NT2/D1 (cell line): ENCODE measurements around the gene ZNF274.

ENCODE experiments used
- DNase-seq: peaks from one replicate; pipeline ENCODE4 v3.0.0-alpha.2; 2011; ENCODE audit warnings: low read depth, low spot score
- H3K27me3 ChIP-seq: 2 replicates; pipeline ENCODE4 v1.6.0; 2011; ENCODE audit warnings: mild to moderate bottlenecking; ENCODE audit not compliant: insufficient read length, insufficient read depth
- H3K36me3 ChIP-seq: 2 replicates; pipeline ENCODE4 v1.6.1; 2011; ENCODE audit warnings: mild to moderate bottlenecking, low read length, mixed read lengths; ENCODE audit not compliant: insufficient read depth, insufficient read length
- H3K4me1 ChIP-seq: 2 replicates; pipeline ENCODE4 v1.5.1; 2011; ENCODE audit not compliant: insufficient read depth, insufficient read length
- H3K4me3 ChIP-seq: 2 replicates; pipeline ENCODE4 v1.5.1; 2011; ENCODE audit warnings: low read depth; ENCODE audit not compliant: insufficient read length
- H3K9ac ChIP-seq: 2 replicates; pipeline ENCODE4 v1.6.0; 2011; ENCODE audit warnings: low read depth; ENCODE audit not compliant: insufficient read length
- H3K9me3 ChIP-seq: 2 replicates; pipeline ENCODE4 v1.5.1; 2011; ENCODE audit warnings: mild to moderate bottlenecking, low read length; ENCODE audit not compliant: insufficient read depth
- SUZ12 ChIP-seq: IDR thresholded peaks from 2 replicates; pipeline ENCODE4 v1.6.1; 2011; ENCODE audit not compliant: insufficient read length, insufficient read depth; ENCODE audit errors: extremely low read depth
- YY1 ChIP-seq: IDR thresholded peaks from 2 replicates; pipeline ENCODE4 v1.6.1; 2011; ENCODE audit not compliant: insufficient read length, insufficient read depth
- ZNF274 ChIP-seq: IDR thresholded peaks from 2 replicates; pipeline ENCODE4 v1.6.1; 2011; ENCODE audit warnings: mild to moderate bottlenecking, low read depth, low read length

ZNF274 gene

DNA sequence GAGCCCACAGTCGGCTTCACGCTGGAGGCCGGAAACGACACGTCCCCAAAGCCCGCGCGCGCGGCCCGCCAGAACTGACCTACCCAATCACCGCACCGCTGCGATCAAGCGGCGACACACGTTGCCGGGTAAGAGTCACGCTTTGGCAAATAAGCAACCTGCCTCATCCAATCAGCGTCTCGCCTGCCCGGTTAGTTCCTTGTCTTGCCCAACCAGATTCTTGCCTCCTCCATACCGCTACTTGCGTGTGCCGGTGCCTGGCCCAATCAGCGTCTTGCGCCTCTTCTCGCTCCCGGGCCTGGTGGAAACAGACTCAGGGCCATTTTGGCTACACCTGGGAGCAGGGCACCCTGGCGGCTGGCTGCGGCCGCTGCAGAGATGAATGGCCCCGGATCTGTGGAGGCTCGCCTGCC lies 34.2 kb downstream of the ZNF274 start:
- H3K27me3 ChIP-seq, result no peaks in the 10 kb centered on the region
- H3K9me3 ChIP-seq, result peaks cover 22% of the 10 kb centered on the region
- H3K36me3 ChIP-seq, result peaks cover 23% of the 10 kb centered on the region
- H3K4me1 ChIP-seq, result no peaks in the 10 kb centered on the region
- no peak for DNase-seq
- TF ChIP-seq YY1, result no peak
- H3K4me3 ChIP-seq, result no peak overlapping the region
- no peak overlapping the region for H3K9ac ChIP-seq

DNA sequence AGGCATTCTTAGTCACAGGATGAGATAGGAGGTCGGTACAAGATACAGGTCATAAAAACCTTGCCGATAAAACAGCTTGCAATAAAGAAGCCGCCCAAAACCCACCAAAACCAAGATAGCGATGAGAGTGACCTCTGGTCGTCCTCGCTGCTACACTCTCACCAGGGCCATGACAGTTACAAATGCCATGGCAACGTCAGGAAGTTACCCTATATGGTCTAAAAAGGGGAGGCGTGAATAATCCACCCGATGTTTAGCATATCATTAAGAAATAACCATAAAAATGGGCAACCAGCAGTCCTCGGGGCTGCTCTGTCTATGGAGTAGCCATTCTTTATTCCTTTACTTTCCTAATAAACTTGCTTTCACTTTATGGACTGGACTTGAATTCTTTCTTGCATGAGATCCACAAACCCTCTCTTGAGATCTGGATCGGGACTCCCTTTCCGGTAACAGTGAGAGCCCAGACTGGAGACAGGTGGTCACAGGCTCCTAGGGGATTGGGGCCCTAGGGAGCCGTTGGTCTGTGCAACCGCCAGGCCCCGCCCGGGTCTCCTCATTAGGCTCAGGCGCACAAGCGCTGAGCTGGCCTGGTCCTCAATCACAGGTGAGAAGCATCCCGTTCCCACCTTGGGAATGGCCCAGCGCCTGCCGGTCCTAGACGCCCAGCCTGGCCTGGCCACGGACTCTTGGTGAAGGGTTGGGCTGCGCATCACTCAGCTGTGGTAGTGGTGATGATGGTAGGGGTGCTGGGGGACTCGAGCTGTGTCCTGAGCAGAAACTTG lies 34.9 kb downstream of the ZNF274 start:
- no peaks in the 10 kb centered on the region for H3K4me1 ChIP-seq
- peaks cover 15% of the 10 kb centered on the region for H3K9me3 ChIP-seq
- no peak overlapping the region for H3K9ac ChIP-seq
- DNase-seq, result no peak
- no peak overlapping the region for H3K4me3 ChIP-seq
- TF ChIP-seq SUZ12, result no peak
- TF ChIP-seq YY1, result no peak
- no peak for TF ChIP-seq ZNF274
- peaks cover 16% of the 10 kb centered on the region for H3K36me3 ChIP-seq
- no peaks in the 10 kb centered on the region for H3K27me3 ChIP-seq

- Histone ChIP-seq H3K4me1 (no peaks in the 10 kb centered on the region), H3K4me3 (no peak overlapping the region), H3K9me3 (peaks cover 4% of the 10 kb centered on the region; the same call in 1 of the 2 replicates), H3K9ac (no peak overlapping the region), H3K36me3 (peaks cover 5% of the 10 kb centered on the region), H3K27me3 (no peaks in the 10 kb centered on the region)
- no peak for DNase-seq
- no peak for TF ChIP-seq ZNF274
- TF ChIP-seq YY1, result no peak
- TF ChIP-seq SUZ12, result no peak
Measured at GRCh38 chr19:58218899-58219298, 36.0 kb downstream of the ZNF274 start.

DNA sequence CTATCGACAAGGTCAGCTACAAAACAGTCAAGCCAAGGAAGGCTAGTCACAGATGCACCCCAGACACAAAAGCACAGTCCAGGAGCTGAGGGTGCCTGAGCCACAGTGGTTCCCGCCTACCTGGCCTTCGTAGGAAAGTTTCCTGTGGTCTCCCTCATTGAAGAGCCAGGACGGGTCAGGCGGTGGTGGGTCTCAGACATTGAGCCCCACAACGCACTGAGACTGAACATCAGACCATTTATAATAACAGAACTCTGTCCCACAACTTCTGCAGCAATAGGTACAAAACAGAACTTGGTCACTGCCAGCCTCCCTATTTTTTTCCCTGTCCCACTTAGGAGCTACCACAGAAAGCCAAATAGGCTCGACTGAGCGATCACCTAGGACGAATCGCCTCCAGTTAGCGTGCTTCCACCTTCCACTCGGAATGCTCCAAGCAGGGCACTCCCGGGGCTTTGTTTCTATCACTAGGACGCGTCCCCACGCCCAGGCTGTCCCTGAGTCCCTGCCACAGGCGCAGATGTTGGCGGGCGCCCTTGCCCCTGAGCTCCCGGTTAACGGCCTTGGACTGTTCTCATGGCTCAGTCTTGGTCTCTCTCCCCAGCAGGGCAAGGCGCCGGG lies 45.2 kb downstream of the ZNF274 start:
- peak overlapping the region; percentile 88 for H3K4me3 ChIP-seq
- no peak for DNase-seq

GRCh38 chr19:58228585-58229254 lies 45.9 kb downstream of the ZNF274 start, which contains the start of gene ZNF544:
TSS of gene ZNF544 (plus strand) at chr19:58228914. CDS start at chr19:58244024, 15,110 bp downstream.
- Histone ChIP-seq H3K4me1 (peaks cover 5% of the 10 kb centered on the region), H3K36me3 (peaks cover 41% of the 10 kb centered on the region), H3K4me3 (peak within 1 kb of the TSS; percentile 88), H3K9ac (peak within 1 kb of the TSS; percentile 96), H3K27me3 (no peaks in the 10 kb centered on the region), H3K9me3 (peaks cover 10% of the 10 kb centered on the region; the same call in 1 of the 2 replicates)
- peak; percentile 50 for DNase-seq
- TF ChIP-seq SUZ12, result no peak
- TF ChIP-seq ZNF274, result no peak
- no peak for TF ChIP-seq YY1

More for the DNA sequence above, 45.2 kb downstream of the ZNF274 start:
- Histone ChIP-seq H3K9me3 (peaks cover 10% of the 10 kb centered on the region; the same call in 1 of the 2 replicates), H3K9ac (peak overlapping the region; percentile 96), H3K27me3 (no peaks in the 10 kb centered on the region), H3K36me3 (peaks cover 35% of the 10 kb centered on the region), H3K4me1 (peaks cover 5% of the 10 kb centered on the region)
- no peak for TF ChIP-seq SUZ12

- no peak for TF ChIP-seq SUZ12
- no peak for DNase-seq
- peaks cover 47% of the 10 kb centered on the region for H3K36me3 ChIP-seq
- H3K4me3 ChIP-seq, result peak overlapping the region; percentile 88
- H3K9me3 ChIP-seq, result peaks cover 10% of the 10 kb centered on the region; the same call in 1 of the 2 replicates
- H3K9ac ChIP-seq, result peak overlapping the region; percentile 96
- no peaks in the 10 kb centered on the region for H3K27me3 ChIP-seq
- H3K4me1 ChIP-seq, result peaks cover 5% of the 10 kb centered on the region
Measured at GRCh38 chr19:58229255-58229639, 46.4 kb downstream of the ZNF274 start.

- Histone ChIP-seq H3K36me3 (peaks cover 79% of the 10 kb centered on the region), H3K9ac (no peak overlapping the region), H3K27me3 (no peaks in the 10 kb centered on the region), H3K4me1 (no peaks in the 10 kb centered on the region), H3K9me3 (peaks cover 3% of the 10 kb centered on the region; the same call in 1 of the 2 replicates), H3K4me3 (no peak overlapping the region)
- TF ChIP-seq ZNF274 (no peak), YY1 (no peak), SUZ12 (no peak)
- no peak for DNase-seq
Measured at GRCh38 chr19:58237324-58237723, 54.5 kb downstream of the ZNF274 start.
